Suprapubic skin (tissue), 3 donors: Measurements from ENCODE around the gene PON3.

Experiments
- CTCF ChIP-seq, 2 donors: fragments of 200-600 bp in 1 of 2; fragments of 450-650 bp in 1 of 2; sonication (generic) in 1 of 2; IDR thresholded peaks; one replicate each; pipeline ENCODE4 v1.5.1; 2016 to 2019; ENCODE audit warnings: antibody characterized with exemption in 2 of 2, mild to moderate bottlenecking in 1 of 2, moderate library complexity in 1 of 2
- EP300 ChIP-seq: sonication (generic); formaldehyde crosslinking; IDR thresholded peaks from one replicate; pipeline ENCODE4 v1.6.1; 2017; ENCODE audit warnings: antibody characterized with exemption
- POLR2A ChIP-seq, 2 donors: fragments of 450-650 bp; IDR thresholded peaks; one replicate each; pipeline ENCODE4 v1.6.1; 2017; ENCODE audit warnings: antibody characterized with exemption in 2 of 2, mild to moderate bottlenecking in 2 of 2, moderate library complexity in 2 of 2

- TF ChIP-seq CTCF (IDR thresholded peaks at IDR 0.05) (no peak), POLR2A (IDR thresholded peaks at IDR 0.05) (no peak), EP300 (no peak)
Measured at GRCh38 chr7:95375591-95376257, 20.5 kb downstream of the PON3 start.
